ENCODE data around the gene FKRP.

DNA sequence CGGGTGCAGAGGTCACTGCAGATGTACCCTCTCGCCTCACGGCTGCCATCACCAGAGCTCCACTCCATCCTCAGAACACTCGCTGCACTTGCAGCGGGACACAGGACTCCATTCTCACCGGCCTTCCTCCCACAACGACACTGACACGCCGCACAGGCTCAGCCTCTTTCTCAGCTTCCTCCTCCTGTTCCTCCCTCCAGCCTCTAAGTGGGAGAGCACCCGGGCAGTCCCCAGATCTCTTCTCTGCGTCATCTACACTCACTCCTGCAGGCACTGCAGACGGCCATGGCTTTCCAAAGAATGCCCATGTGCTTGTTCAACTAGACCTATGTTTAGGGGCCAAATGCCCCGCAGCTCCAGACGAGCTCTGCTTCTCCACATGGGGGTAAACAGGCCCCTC lies 14.3 kb upstream of the FKRP start:
- TF ChIP-seq POLR2A (IDR thresholded peaks at IDR 0.05) = no peak
- TF ChIP-seq, protein P1, sequence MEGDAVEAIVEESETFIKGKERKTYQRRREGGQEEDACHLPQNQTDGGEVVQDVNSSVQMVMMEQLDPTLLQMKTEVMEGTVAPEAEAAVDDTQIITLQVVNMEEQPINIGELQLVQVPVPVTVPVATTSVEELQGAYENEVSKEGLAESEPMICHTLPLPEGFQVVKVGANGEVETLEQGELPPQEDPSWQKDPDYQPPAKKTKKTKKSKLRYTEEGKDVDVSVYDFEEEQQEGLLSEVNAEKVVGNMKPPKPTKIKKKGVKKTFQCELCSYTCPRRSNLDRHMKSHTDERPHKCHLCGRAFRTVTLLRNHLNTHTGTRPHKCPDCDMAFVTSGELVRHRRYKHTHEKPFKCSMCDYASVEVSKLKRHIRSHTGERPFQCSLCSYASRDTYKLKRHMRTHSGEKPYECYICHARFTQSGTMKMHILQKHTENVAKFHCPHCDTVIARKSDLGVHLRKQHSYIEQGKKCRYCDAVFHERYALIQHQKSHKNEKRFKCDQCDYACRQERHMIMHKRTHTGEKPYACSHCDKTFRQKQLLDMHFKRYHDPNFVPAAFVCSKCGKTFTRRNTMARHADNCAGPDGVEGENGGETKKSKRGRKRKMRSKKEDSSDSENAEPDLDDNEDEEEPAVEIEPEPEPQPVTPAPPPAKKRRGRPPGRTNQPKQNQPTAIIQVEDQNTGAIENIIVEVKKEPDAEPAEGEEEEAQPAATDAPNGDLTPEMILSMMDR (IDR thresholded peaks at IDR 0.05) = no peak
